HG02763 (cell line): Measurements from ENCODE around the gene FAM240B.

Experiments used
- ATAC-seq: cut with Tn5 transposase; IDR thresholded peaks from one replicate; pipeline ENCODE4 v1.9.1; 2021; ENCODE audit warnings: mild to moderate bottlenecking, moderate library complexity; ENCODE audit not compliant: unreplicated experiment

FAM240B gene

DNA sequence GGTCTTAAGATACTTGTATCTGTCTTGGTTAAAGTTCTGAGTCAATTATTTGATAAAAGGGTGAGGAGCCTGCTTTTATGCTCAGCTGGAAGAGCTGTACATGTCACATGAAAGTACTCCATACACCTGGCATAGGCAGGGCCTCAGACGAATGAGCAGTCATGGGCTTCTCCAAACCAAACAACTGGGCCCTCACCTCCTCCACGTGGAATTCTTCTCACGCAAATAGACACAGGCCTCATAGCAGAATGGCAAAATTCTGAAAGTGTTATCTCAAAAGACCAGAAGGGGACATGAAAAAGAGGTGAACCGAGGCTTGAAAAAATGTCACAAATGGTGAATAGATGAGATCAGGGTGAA is 48.6 kb downstream of the FAM240B start:
- no peak for ATAC-seq

DNA sequence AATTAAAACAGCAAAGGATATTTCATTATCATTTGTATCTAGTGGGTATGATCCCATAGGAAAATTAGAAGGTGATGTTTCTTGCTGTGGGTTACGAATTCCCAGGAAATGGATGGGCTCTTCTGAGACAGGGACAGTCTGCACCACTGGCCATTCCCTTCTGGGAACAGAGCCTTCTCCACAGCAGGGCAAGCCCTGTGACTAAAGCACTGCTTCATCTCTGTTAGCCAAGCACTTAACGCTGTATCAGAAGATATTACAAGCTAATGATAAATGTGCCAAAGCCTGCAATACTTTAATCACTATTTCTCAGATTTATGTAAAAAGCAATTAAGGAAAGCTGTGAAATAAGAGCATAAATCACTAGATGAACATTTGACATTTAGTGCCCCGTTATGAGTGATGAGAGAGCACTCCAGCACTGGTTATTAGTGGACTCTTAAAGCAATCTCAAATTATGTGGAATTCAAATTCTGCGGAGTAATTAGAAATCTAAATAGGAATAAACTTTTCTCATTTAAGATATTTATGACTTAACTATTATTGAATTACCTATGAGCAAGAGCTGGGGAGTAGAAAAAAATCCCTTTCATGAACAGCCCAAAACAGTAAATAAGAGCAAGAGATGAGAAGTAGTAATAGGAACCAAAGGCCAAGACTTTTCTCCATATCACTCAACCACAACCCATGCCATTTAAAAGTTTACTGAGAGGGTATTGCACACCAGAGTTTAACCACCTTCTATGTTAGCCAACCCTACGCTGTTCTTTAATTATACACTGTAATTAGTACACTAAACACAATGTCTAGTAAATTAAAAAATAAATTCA is 49.2 kb downstream of the FAM240B start:
- ATAC-seq: no peak

DNA sequence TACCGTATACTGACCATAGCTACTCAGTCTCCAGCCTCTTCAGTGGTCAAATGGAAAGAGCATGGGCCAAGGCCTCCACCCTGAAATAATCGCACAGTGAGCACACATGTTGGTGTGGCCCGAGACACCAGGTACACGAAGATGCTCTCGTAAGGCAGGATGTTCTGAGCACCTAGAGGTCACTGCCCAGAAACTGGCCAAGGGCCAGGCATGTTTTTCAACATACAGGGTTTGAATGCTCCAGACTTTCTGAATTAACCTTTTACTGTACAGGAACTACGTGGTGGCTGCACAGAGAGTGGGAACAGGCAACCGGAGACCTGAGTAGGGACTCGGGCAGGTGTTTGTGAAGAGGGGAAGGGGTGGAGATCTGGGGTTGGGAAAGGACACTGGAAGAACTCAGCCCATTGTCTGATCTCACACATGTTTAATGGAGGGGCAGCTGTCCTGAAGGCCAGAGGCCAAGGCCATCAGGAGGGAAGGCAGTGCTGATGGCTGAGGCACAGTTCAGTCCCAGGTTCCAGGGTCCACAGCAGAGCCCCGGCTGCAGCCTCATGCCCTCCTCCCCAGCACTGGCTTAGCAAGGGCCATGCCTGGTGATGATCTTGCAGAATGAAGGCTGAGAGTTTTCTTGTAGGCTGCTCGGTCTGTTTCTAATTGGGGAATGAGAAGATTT is 51.0 kb downstream of the FAM240B start:
- no peak for ATAC-seq

DNA sequence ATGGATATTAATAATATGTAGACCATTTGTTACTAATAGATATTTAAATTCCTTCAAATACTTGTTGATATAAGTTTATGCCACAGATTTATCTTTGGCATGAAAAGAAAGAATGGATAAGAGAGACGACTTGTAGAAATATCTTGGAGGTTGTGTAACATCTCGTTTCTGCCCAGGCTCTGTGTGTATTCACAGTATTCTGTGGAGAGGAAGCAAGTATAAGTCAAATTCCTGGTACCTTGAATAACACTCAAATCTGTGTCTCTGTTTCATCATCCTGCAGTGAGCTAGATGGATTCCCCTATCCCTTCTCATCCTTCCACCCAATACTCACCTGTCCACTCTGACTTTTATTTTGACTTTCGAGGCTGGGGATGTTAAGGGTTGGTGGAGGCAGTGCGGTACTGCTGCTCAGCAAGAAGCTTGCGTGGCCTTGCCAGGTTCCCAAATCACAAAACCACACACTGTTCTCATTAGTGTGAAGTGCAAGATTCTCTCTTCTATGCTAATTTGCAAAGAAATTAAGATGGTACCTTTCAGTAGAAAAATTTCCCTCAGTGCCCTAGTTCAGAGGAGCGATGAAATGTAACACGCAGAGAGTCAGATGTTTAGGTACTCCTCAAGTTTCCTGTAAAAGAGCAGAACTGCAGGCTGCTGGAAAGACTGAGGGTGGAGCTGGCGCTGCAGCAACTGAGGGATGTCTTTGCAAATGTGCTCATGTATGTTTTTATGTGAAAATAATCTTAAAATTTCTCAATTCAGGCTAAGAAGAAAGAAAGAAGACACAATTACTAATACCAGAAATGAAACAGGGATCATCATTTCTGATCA is 57.0 kb downstream of the FAM240B start:
- no peak for ATAC-seq

DNA sequence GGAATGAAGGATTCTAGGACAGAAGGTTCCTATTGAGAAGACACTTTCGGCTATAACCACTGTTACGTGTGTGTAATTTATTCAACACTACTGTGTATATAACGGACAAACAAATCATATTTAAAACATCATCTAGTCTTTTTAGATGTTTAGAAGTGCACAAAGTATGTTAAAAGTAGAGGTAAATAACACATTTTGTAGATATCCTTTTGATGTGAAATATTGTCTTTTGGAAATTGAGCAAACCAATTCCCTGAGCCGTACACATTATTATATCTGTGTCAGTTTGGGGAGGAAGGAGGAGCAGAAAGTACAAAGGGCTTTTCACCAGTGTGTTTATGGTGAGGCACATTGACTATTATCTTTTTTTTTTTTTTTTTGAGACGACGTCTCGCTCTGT is 60.4 kb downstream of the FAM240B start:
- no peak for ATAC-seq

DNA sequence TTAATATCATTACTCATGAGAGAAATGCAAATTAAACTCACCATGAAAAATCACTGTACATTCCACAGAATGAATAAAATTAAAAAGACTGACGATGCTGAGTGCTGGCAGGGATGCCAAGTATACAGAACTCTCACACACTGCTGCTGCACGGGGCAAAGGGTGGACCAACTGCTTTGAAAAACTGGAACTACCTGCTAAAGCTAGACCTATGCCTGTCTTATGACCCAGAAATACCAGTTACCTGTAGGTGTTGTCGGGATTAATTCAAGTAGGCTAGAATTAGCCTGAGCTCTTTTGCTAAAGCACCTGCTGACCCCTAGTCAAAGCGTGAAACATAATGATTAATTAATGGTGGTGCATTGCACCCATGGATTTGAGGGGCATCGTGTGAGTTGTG is 63.0 kb downstream of the FAM240B start:
- ATAC-seq: no peak

DNA sequence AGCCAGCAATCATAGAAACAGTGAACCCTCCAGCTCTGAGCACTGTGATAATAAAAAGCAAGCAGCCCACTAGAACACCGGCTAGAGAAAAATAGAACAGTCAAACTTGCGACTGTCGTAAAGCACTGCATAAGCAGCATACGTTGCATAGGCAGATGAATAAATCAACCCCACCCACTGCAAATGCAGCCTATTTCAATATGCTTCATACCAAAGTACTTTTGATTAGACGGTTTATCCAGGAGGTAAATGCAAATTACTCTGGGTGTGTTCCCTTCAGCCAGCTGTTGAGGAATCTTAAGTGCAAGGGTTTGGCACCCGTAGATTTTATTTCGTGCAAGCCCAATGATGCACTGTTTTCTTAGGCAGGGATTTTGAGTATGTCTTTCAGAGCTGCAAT is 67.4 kb downstream of the FAM240B start:
- no peak for ATAC-seq

DNA sequence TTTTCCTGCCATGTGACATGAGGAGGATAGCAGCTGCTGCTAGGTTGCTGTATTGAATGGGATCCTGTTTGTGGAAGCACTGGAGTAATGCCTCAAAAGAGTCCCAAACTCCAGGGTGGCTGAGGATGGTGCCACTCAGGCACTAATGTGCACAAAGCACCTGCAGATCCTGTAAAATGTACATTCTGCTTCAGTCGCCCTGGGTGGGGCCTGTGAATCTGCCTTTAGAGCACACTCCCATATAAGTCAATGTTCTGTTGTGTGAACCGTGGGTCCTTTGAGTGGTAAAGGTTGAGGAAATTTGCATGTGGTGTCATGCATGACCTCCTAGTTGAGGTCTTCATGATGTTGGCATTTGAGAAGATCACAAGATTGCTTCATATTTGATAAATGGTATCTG is 67.9 kb downstream of the FAM240B start:
- no peak for ATAC-seq

DNA sequence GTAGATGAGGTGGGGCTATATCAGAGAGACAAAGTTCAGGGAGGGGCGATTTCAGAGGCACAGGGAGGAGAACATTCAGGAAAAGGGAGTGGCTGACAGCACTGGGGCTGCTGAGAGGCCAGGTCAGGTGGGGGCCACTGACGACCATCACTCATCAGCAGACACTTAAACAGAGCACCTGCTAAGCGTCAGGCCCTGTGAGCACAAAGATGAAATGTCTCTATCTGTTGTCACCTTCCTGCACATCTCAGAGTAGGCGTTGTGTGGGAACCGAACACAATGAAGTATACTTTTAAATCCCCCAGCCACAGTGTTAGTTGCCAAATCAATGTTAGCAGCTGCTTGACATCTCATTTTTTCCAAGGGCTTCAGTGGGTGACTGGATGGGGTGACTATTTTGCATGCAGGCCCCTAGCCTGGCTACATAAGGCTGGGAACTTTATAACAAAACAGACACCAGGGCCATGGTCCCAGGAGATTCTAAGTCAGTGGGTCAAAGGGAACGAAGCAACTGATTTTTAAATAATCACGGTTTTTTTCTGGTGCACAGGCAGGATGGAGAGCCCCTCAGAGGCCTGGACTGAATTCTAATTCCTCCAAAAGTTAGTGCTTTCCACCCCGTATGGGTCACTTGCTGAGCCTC is 68.4 kb downstream of the FAM240B start:
- ATAC-seq: no peak

DNA sequence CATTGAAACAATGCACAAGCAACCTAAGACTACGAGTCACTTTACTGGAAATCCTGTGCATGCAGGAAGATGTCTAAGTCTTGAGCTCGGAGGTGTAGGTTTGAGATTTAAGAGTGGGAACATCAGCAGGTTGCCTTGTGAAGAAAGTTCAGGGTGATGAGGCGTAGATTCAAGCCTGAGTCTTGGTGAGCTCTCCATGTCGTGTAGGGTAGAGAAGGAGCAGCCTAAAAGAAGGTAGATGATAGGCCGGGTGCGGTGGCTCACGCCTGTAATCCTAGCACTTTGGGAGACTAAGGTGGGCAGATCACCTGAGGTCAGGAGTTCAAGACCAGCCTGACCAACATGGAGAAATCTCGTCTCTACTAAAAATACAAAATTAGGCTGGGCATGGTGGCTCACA is 69.4 kb downstream of the FAM240B start:
- no peak for ATAC-seq

DNA sequence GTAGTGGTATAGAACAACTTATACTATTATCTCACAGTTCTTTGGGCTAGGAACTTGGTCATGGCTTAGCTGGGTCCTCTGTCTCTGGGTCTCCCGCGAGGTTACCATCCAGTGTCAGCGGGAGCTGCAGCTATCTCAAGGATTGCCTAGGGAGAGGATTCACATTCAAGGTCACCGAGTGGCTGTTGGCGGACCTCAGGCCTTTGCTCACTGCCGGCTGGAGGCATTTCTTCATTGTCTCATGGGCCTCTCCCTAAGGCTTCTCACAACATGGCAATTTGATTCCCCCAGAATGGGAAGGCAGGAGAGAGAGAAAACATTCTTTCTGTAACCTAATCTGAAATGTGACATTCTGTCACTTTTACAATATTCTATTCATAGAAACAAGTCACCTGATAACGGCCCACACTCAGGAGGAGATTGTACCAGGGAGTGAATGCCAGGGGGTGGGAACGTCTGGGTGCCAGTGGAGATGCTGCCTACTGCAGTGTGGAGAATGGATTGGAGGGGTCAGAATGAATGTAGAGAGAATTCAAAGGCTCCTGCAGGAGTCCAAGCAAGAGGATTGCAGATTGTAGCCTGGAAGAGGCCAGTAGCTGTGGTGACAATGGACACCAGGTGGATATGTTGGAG is 70.1 kb downstream of the FAM240B start:
- no peak for ATAC-seq

DNA sequence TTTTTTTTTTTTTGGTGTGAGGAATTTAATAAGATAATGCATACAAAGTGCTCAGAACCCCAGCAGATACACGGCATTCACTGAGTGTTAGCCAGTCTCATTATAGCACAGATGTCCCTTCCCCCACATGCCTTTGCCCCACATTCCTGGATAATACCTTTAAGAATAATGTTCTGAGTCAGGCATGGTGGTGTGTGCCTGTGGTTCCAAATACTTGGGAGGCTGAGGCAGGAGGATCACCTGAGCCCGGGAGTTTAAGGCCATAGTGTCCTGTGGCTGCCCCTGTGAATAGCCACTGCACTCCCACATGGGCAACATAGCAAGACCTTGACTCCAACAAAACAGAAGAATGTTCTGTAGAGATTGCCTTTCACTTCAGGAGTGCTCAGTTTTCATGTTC is 75.3 kb downstream of the FAM240B start:
- no peak for ATAC-seq
